AG09309 (cell line): ENCODE data around the gene PALS2.
A peak's percentile ranks its signal among the peaks of the same experiment; 100 is the strongest.

Source experiments
- DNase-seq: peaks from one replicate; pipeline ENCODE4 v3.0.0-alpha.2; 2010; ENCODE audit warnings: low read depth
- H3K4me3 ChIP-seq: 2 replicates; pipeline ENCODE4 v1.5.1; 2011; ENCODE audit warnings: mild to moderate bottlenecking, low read depth, low read length, moderate library complexity; ENCODE audit not compliant: control insufficient read depth
- TF ChIP-seq, protein P1 (sequence below): IDR thresholded peaks from 2 replicates; pipeline ENCODE4 v1.5.1; 2011; ENCODE audit warnings: mild to moderate bottlenecking, low read depth, low read length, inconsistent platforms; ENCODE audit not compliant: insufficient read depth, control insufficient read depth; ENCODE audit errors: missing control alignments

PALS2 gene

DNA sequence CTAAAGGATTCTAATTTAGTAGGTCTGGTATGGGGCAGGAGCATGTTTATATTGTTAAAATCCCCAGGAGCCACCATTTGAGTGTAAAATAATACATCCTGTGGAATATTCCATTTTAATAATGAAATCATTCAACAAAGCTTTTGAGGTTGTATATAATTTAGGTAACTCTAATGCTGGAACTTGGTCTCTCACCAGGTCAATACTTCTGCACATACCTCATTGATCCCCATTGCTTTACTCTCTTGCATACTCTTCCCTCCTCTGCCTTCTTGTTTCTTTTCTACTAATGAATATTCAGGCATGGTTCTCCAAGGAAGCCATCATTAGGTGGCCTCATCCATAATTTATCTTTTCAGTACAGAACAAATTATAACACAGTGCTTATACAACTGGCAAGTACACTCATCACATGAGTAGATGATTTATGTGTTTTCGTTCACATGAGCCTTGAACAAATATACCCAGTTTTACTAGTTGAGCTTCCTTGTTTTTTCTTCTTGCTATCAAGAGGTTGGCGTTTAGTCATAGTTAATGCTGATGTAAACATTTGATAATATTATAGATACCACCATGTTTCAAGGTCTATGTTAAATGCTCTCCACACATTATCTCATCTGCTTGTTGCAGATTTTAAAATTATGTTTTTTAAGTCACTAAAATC is 7.2 kb downstream of the PALS2 start:
- DNase-seq = no peak
- H3K4me3 ChIP-seq = no peak overlapping the region
- TF ChIP-seq, protein P1, sequence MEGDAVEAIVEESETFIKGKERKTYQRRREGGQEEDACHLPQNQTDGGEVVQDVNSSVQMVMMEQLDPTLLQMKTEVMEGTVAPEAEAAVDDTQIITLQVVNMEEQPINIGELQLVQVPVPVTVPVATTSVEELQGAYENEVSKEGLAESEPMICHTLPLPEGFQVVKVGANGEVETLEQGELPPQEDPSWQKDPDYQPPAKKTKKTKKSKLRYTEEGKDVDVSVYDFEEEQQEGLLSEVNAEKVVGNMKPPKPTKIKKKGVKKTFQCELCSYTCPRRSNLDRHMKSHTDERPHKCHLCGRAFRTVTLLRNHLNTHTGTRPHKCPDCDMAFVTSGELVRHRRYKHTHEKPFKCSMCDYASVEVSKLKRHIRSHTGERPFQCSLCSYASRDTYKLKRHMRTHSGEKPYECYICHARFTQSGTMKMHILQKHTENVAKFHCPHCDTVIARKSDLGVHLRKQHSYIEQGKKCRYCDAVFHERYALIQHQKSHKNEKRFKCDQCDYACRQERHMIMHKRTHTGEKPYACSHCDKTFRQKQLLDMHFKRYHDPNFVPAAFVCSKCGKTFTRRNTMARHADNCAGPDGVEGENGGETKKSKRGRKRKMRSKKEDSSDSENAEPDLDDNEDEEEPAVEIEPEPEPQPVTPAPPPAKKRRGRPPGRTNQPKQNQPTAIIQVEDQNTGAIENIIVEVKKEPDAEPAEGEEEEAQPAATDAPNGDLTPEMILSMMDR = no peak

DNA sequence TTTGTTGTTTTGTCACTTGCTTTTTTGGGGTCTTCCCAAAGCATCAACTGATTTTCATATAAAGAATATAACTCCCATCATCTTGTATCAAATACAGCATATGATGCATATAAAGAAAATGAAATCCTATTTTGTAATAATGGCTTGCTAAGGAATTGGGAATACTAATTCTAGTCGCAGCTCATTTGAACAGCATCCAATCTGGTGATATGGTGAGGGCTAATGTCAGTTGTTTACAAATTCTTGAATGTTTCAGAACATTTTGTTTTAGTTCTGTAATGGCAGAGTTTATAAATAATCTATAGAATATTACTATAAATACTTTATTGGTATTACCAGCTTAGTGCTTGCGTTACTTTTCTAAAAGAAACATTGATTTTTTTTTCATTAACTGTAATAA is 8.9 kb downstream of the PALS2 start:
- H3K4me3 ChIP-seq = no peak overlapping the region
- no peak for DNase-seq
- TF ChIP-seq, protein P1 = no peak

DNA sequence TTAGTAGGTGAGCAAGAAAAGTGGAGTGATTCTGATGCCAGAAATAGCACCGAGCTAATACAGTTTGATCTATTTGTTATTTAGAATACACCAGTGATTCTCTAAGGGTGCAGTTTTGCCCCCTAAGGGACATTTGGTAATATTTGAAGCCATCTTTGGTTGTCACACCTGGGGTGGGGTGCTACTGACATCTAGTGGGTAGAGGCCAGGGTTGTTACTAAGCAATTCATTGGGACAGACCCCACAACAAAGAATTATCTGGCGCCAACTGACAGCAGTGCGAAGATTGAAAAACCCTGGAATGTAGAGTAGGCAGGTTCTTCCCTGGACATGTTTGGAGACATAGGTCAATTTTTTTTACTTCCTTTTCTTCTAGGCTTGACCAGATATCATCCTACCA is 14.6 kb downstream of the PALS2 start:
- no peak for DNase-seq
- H3K4me3 ChIP-seq = no peak overlapping the region
- TF ChIP-seq, protein P1 = peak; percentile 36

DNA sequence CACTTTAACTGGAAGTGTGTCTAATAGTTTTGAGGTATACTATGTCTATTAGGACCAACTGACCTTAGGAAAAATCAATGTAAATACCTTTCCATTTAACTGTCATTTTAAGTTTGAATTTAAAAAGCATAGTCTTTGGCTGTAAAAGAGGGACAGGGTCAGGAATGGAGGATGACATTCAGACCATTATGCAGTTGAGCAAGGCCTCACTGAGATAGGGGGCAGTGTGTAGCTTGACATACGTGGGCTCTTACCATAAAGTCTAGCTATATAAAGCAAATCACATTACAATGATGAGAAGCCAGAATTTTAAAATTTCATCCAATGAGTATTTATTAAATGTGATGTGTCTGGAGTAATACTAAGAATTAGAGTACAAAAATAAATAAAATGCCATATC is 17.9 kb downstream of the PALS2 start:
- no peak for DNase-seq
- TF ChIP-seq, protein P1 = no peak
- no peak overlapping the region for H3K4me3 ChIP-seq

DNA sequence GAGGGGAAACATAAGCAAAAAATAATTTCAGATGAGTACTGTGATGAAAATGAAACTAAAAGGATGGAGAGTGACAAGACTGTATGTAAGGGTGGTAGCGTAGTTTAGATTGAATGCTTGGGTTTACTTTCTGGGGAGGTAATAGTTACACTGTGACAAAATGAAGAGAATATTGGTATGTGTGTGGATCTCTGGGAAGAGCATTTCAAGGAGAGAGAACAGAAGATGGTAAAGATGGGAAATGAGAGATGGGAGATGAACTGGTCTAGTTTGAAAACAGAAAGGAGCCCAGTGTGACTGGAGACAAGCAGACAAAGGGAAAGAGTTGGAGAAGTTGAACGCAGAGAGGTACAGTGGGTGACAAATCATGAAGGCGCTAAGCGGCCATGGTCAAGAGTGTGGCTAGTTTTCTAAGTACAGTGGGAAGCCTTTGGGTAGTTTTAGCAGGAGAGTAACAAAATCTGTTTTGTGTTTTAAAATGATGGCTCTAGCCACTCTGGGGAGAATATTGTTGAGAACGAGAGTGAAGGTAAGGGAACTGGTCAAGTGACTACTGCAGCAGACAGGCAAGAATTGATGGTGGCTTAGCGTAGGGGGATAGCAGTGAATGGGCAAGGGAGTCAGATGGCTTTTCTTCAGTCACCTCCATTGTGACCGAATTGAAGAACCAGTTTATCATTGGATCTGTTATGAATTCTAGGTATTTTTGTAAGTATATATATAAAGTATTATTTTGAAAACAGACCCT is 22.6 kb downstream of the PALS2 start:
- DNase-seq = no peak
- H3K4me3 ChIP-seq = no peak overlapping the region
- TF ChIP-seq, protein P1 = no peak

DNA sequence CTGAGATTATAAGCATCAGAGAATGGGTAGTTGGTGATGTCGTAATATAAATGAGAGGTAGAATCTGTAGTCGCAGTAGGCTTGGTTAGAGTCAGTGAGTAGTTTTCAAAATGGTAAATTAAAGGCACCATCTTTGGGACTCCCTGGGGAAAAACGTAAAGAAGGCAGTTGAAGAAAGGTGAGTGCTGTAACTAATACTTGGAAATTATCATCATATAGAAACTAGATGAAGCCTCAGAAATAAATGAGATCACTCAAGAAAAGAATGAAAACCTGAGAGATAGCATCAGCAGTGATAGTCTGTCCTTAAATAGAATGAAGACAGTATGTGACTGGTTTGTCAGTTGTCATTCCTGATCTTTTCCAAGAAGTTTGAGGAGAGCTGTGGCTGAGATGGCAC is 23.8 kb downstream of the PALS2 start:
- no peak for DNase-seq
- TF ChIP-seq, protein P1 = no peak
- H3K4me3 ChIP-seq = no peak overlapping the region

DNA sequence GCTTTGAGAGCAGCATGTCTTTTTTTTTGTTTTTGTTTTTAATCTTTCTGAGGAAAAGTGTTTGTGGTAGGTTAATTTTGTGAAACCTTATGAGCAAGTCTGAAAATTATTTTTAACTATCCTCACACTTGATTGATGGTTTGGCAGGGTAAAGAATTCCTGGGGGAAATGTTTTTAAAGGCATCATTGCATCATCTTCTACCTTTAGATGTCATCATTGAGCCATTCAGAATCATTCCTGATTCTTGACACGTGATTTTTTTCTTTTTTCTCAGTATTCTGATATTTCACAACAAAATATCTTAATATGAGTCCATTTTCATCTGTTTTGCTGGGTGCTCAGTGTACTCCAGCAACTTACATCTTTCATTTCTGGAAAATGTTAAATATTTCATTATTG is 28.3 kb downstream of the PALS2 start:
- no peak for DNase-seq
- TF ChIP-seq, protein P1 = no peak
- H3K4me3 ChIP-seq = no peak overlapping the region
